CD4-positive, alpha-beta T cell treated with Interleukin-4 for 4 hours (primary cell): ENCODE data around the gene OMG.
A peak's percentile ranks its signal among the peaks of the same experiment; 100 is the strongest.
"Not testable (repeated sequence)": the region's sequence is repeated elsewhere in the genome, so short reads cannot be mapped to it uniquely, and the experiment has no call there.

Experiments used
- DNase-seq: peaks from one replicate; pipeline ENCODE4 v3.0.0-alpha.2; 2020

Gene OMG

DNA sequence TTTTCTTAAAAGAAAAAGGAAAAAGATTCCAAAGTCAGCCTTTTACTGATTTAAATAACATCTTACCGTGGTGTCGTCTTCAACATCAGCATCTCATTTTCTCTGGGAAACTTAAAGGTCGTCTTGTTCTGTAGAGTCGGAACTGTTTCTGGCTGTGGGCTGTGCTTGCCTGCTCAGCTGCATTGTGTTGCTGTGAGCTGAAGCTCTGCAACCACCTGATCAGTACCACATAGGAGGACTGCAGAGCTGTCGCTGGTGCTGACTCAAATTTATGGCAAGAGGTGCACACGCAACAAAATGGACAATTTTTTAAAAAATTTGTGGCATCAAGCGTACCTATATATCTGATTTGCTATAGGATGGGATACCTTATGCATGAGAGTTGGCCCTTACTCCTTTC, at the start of gene OMG:
TSS of gene OMG (minus strand) at position 150 of the 400 bp plus-strand sequence. CDS start 908 bp downstream, outside the sequence.
- DNase-seq = no peak

DNA sequence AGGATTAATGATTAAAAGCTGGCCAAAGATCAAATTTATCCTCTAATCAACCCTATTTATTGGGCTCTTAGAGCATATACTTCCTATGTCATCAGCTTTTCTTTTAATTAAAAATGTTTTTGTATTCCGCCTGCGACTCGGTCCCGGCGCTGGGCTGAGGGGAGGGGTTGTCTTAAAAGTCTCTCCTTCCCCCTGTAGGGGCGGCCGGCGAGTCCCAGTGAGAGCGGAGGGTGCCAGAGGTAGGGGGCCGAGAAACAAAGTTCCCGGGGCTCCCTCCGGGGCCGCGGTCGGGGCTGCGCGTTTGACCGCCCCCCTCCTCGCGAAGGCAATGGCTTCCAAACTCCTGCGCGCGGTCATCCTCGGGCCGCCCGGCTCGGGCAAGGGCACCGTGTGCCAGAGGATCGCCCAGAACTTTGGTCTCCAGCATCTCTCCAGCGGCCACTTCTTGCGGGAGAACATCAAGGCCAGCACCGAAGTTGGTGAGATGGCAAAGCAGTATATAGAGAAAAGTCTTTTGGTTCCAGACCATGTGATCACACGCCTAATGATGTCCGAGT, 48.2 kb upstream of the OMG start:
- not testable (repeated sequence) for DNase-seq

DNA sequence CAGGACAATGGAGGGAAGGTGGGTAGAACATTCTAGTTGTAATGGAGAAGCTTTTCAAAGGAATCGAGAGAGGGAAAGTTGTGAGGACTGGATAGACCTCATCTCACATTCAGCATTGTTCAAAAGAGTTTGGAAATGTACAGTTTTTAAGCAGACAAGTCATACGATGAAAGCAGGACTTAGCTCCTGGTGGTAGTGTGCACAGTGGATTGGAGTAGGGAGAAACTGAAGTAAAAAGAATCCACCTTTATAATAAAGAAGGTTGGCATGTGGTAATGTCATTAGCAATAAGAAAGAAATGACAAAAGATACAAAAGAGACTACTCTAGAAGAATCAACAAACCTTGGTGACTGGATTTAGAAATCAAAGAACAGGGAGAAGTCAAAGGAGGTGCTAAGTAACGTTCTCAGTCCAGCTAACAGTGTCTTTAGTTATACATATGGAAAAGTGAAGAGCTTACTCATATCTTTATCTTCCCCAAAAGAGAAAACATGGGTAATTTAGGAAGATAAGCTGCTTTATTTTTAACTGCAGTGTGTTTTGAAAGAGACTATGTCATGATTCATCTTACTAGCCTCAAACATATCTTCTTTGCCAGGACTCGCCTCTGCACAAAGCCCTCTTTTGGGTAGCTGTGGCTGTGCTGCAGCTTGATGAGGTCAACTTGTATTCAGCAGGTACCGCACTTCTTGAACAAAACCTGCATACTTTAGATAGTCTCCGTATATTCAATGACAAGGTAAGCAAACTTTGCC, 43.0 kb upstream of the OMG start:
- no peak for DNase-seq

DNA sequence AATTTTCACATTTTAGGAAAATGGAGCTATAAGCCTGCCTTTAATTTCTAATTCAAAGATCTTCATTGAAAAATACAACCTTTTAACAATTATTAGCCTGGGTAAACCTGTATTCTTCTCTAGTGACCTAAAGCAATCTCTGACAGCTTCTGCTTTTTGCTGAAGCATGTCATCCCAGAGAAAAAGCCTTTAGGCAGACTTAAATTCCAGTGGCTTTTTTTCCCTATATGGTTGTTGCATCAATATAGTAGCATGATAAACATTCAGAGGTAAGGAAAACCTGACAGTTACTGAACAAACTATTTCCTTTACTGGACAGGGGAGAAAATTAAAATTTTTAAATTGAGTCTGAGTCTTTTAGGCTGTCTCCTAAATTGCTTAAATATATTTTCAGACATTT, 32.2 kb upstream of the OMG start:
- DNase-seq = no peak

DNA sequence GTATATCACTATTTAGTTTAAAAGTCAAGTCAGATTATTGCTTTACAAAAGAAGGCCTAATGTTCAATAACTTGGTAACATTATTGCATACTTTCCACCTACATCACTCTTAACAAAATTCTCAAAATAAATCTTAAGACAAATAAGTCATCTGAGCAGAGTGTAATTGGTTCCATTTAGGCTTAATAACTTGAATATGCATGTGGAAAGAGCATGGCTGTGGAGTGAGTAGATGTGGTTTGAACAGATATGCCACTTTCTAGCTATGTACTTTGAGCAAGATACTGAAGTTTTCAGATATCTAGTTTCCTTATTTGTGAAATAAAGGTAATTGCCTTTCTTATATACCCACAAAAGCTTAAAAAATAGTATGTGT, 31.1 kb upstream of the OMG start:
- DNase-seq = no peak

GRCh38 chr17:31327534-31328159, 30.6 kb upstream of the OMG start:
- no peak for DNase-seq

DNA sequence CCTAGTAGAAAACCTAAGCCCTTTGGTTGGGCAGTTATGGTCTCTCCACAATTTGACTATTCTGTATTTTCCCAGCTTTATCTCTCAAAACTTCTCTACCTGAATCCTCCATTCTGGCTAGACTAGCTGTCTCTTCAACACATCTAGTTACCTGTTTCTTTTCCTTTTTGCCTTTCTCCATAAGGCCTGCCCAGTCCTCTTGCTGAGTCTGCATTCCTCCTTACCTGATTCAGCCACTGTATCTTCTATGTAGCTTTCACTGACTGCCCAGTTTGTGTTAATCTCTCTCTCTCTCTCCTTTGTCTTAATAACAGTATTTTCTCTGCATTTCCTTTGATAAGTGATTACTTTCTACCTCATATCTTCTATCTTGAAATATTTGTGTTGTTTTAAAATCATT, 26.5 kb upstream of the OMG start:
- no peak for DNase-seq

- DNase-seq = peak; percentile 49
Measured at GRCh38 chr17:31321966-31322365, 24.9 kb upstream of the OMG start.

DNA sequence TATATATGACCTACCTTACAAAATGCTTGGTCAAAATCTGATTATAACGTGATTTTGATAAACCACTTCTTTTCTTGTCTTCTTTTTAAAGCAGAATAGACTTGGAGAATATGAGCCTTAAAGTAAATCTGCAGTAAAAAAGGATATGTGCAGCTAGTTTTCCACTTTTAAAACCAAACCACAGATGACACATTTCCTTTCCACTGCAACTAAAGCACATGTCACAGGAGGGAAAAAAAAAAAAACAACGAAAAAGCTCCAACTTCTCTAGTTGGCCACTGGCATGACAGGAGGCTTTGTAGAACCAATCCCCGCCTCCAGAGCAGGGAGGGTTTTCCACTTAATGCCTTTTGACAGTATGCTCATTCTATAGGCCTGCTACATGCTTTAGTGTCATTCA, 24.4 kb upstream of the OMG start, which contains the start of gene EVI2A:
TSS of gene EVI2A (minus strand) at position 142 of the 400 bp plus-strand sequence. CDS start 2,609 bp downstream, outside the sequence.
- DNase-seq = peak; percentile 93

DNA sequence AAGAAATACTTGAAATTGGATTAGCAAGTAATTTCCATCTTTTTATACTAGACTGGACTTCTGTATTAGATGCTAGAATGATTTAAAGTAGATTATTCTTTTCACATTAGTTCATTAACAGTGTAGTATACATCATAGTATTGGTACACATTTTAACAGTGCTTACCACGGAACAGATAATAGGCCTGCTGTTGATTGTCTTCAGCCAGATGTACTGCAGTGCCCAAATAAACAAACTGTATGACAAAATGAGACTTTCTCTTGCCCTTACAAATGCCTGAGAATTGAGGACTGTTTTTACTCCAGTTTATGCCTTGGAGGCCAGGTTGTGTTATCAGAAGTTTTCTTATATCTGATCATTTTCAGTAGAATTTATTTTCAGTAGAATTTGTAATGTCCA, 23.8 kb upstream of the OMG start:
- peak; percentile 28 for DNase-seq

DNA sequence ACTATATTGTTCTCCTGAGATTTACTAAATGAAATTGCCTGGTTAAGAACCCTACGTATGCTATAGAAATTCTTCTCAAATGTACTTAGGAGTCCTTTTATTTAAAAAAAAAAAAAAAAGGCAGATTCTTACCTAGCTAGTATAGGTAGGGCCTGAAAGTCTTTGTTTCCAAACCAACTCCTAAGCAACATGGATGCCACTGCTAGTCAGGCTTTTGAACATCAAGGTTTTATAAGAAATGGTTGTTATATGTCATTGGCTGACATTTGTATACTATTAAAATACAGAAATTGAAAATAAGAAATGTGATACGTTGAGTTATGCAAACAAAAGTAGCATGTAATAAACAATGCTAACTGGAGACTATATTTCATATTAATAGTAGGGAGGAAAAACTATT, 23.2 kb upstream of the OMG start:
- DNase-seq = peak; percentile 36

DNA sequence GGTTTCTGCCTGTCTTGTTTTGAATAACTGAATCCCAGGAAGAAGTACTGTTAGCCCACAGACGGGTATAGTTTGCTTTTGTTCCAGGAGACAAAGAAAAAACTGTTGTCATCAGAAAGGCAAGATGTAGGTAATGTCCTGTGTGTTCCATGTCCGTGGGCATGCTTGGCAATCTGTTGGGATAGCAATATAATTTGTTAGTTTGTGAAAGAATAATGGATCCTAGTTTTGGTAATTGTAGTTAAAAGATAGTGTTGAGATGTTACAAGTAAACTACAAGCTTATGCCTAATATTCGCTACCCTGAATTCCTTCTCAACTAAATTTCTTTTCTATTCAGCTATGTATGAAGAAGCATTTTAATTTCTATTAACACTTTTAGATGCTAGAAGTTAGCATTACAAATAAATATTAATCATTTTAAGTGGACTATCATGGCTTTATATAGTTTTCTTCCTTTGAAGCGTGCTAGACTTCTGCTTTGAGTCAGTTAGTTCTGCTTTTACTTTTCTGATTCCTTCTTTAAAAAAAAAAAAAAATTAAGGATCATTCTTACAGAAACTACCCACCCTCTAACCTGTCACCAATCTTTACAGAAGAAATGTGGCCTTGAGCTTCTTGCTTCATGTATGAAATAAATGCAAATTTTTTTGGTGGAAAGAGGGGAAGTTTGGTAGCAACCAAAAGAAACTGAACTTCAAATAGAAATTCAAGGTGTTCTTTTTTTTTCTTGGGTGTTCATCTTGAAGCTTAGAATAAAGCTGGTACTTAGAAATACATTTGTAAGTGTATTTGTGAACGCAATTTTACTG, 22.0 kb upstream of the OMG start:
- DNase-seq = peak; percentile 73

DNA sequence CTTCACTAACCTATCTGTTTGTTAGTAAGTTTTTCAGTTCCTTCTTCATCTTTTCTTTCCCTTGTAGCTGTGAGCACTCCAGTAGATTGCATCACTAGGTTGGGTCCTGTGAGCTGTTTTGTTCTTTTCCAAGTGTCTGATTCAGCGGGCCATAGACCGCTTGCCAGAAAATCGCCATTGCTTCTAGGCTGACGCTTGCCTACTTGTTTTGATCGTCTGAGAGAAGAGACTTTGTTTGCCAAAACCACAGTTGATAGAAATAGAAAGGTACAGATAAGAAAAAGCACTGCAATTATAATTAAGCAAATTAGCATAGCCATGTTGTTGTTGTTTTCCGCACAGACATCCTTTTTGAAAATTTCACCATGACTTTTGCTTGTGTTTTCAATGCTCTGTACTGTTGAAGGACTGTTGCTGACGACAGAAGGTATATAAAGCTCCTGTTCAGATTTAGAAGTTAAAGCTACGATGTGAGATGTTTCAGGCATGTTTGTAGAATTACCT, 21.3 kb upstream of the OMG start:
- DNase-seq = peak; percentile 92

DNA sequence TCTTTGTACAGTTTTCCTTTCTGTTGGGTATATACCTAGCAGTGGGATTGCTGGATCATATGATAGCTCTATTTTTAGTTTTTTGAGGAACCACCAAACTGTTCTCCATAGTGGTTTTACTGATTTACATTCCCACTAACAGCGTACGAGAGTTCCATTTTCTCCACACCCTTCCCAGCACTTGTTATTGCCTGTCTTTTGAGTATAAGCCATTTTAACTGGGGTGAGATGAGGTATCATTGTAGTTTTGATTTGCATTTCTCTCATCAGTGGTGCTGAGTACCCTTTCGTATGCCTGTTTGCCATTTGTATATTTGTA, 17.7 kb upstream of the OMG start:
- no peak for DNase-seq

DNA sequence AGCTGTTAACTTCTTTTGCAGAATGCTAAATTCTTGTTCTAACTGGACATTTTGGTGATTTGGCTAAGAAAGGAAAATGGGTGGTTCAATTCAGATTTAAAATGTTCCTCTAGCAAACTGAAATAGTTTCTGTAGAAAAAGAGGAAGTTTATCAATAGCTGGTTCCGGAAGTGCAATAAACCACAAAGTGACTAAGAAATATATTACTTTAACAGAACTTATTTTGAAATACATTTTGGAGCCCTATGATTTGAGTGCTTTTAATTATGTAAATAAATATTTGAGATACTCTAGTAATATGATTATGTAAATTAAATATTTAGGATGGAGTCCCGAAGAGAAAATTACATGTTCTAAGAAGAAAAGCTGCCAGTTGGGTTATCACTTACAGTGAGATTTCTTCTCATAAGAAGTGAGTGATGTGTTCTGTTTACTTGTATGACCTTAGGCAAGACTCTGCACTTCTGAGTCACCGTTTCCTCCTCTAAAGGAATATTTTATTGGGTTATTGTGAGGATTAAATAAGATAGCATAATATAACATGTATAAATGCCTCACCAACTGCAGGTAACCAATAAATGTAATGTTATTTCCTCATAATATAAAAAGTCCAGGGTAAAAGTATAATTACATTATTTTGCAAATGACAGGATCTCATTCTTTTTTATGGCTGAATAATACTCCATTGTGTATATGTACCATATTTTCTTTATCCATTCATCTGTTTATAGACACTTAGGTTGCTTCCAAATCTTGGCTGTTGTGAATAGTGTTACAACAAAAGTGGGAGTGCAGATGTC, 17.1 kb upstream of the OMG start, which contains the start of gene EVI2B:
TSS of gene EVI2B (minus strand) at position 73 of the 800 bp plus-strand sequence. CDS start 8,445 bp downstream, outside the sequence.
- peak; percentile 84 for DNase-seq

- DNase-seq = peak; percentile 50
Measured at GRCh38 chr17:31312223-31312622, 15.2 kb upstream of the OMG start.

DNA sequence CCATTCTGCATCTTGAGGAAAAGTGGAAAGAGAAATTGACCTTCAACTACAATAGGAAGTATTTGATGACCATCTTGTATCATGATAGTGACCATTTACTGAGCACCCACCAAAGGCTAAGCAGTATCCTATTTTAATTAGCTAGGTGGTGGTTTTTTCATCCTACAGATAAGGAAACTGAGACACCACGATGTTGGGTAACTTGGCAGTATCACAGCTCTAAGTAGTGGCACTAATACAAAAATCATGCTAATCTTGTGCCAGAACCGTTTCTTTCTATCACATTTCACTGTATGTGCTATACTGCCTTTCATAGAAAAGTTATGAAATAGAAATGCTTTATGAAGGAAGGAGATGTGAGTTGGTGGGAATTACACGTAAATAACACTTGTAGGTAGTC, 14.5 kb upstream of the OMG start:
- peak; percentile 27 for DNase-seq

DNA sequence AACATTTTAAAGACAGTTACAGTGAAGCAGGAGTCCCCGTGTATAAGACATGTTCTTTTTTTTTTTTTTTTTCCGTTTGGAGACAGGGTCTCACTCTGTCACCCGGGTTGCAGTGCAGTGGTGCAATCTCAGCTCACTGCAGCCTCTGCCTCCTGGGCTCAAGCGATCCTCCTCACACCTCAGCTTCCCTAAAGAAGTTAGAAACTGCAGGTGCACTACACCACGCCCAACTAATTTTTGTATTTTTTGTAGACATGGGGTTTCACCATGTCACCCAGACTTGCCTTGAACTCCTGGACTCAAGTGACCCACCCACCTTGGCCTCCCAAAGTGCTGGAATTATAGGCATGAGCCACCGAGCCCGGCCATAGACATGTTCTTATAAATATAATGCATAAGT, 13.8 kb upstream of the OMG start:
- DNase-seq = peak; percentile 45

GRCh38 chr17:31310260-31310659, 13.2 kb upstream of the OMG start:
- DNase-seq = peak; percentile 88

- peak; percentile 53 for DNase-seq
Measured at GRCh38 chr17:31309556-31309955, 12.5 kb upstream of the OMG start.

GRCh38 chr17:31308372-31309334, 11.6 kb upstream of the OMG start:
- peak; percentile 62 for DNase-seq
